IMR-90 (cell line): Measurements from ENCODE around the gene ACSM3. TPM values are rescaled to one million over a fixed set of nuclear protein-coding genes. Genes with fewer than 3 reads are reported as not detected.

Source experiments
- ATAC-seq: fragments of 200-7000 bp; cut with Tn5 transposase; 2 replicates; pipeline ENCODE4 v1.9.1; 2020; ENCODE audit warnings: low read depth, mild to moderate bottlenecking, moderate library complexity
- BruUV-seq: library from RNA; stranded (reverse); fragments of 400-500 nt; replicated peaks from 2 replicates; lab custom pipeline; 2021; lab: Mats Ljungman, UMichigan
- CTCF ChIA-PET: fragments of 300-600 bp; formaldehyde crosslinking; extraction: SDS; loops from one replicate; lab custom pipeline; 2021; ENCODE audit warnings: antibody characterized with exemption; lab: Yijun Ruan, JAX
- POLR2A ChIA-PET: fragments of 300-600 bp; sonication (Branson Sonifier 250); formaldehyde crosslinking; loops from one replicate; lab custom pipeline; 2022; ENCODE audit warnings: antibody characterized with exemption; ENCODE audit not compliant: unreplicated experiment; lab: Charles Lee
- DNase-seq: peaks from one replicate; pipeline ENCODE4 v3.0.0; 2013
- H2AFZ ChIP-seq: replicated peaks from 2 replicates; pipeline ENCODE3; 2013; ENCODE audit warnings: low read length, mild to moderate bottlenecking; ENCODE audit not compliant: poor library complexity
- H2AK5ac ChIP-seq: 2 replicates; pipeline ENCODE4 v1.6.1; 2013; ENCODE audit warnings: low read depth, low read length, inconsistent platforms
- H2AK9ac ChIP-seq: replicated peaks from 2 replicates; pipeline ENCODE3; 2013; ENCODE audit warnings: mild to moderate bottlenecking, low read depth, low read length, moderate library complexity; ENCODE audit not compliant: poor library complexity
- H2BK120ac ChIP-seq: 2 replicates; pipeline ENCODE4 v1.6.1; 2013; ENCODE audit warnings: low read depth, low read length, inconsistent platforms
- H2BK15ac ChIP-seq: 3 replicates; pipeline ENCODE4 v1.6.1; 2013; ENCODE audit warnings: low read depth, low read length, inconsistent platforms
- H2BK20ac ChIP-seq: 2 replicates; pipeline ENCODE4 v1.6.1; 2013; ENCODE audit warnings: low read depth, mild to moderate bottlenecking, inconsistent platforms, low read length, moderate library complexity
- H2BK5ac ChIP-seq: 2 replicates; pipeline ENCODE4 v1.6.1; 2013; ENCODE audit warnings: mild to moderate bottlenecking, low read depth, low read length, inconsistent platforms; ENCODE audit not compliant: poor library complexity, severe bottlenecking
- H3K14ac ChIP-seq: replicated peaks from 2 replicates; pipeline ENCODE4 v1.6.1; 2013; ENCODE audit warnings: low read depth, low read length, inconsistent platforms
- H3K18ac ChIP-seq: 2 replicates; pipeline ENCODE4 v1.6.1; 2013; ENCODE audit warnings: low read depth, low read length, control low read depth
- H3K23ac ChIP-seq: 2 replicates; pipeline ENCODE4 v1.6.1; 2013; ENCODE audit warnings: low read depth, low read length, inconsistent platforms
- H3K27ac ChIP-seq: 2 replicates; pipeline ENCODE4 v1.5.1; 2013; ENCODE audit warnings: mild to moderate bottlenecking, control low read depth, low read length; ENCODE audit not compliant: insufficient read depth
- H3K27me3 ChIP-seq: 2 replicates; pipeline ENCODE4 v1.6.1; 2013; ENCODE audit warnings: low read length; ENCODE audit not compliant: control insufficient read depth, insufficient read depth
- H3K36me3 ChIP-seq: 2 replicates; pipeline ENCODE4 v1.6.1; 2013; ENCODE audit warnings: low read length, mixed read lengths; ENCODE audit not compliant: control insufficient read depth, insufficient read depth
- H3K4ac ChIP-seq: 2 replicates; pipeline ENCODE4 v1.6.1; 2013; ENCODE audit warnings: low read depth, low read length, inconsistent platforms
- H3K4me1 ChIP-seq: 2 replicates; pipeline ENCODE4 v1.6.1; 2013; ENCODE audit warnings: low read length, mixed read lengths; ENCODE audit not compliant: control insufficient read depth, insufficient read depth
- H3K4me2 ChIP-seq: 2 replicates; pipeline ENCODE4 v1.6.1; 2013; ENCODE audit warnings: low read depth, mild to moderate bottlenecking, control low read depth, low read length, moderate library complexity
- H3K4me3 ChIP-seq: 2 replicates; pipeline ENCODE4 v1.5.1; 2013; ENCODE audit warnings: low read depth, mild to moderate bottlenecking, control low read depth, low read length, moderate library complexity; ENCODE audit not compliant: insufficient read depth
- H3K56ac ChIP-seq: 2 replicates; pipeline ENCODE4 v1.6.1; 2013; ENCODE audit warnings: low read length, inconsistent platforms; ENCODE audit not compliant: insufficient read depth; ENCODE audit errors: extremely low read depth
- H3K79me1 ChIP-seq, 2 experiments: 2 replicates each; pipeline ENCODE4 v1.6.1; 2013; ENCODE audit warnings: low read length in 2 of 2, inconsistent platforms in 1 of 2, low read depth in 1 of 2
- H3K9ac ChIP-seq: 2 replicates; pipeline ENCODE4 v1.6.1; 2013; ENCODE audit warnings: low read depth, low read length, control low read depth
- H3K9me1 ChIP-seq: 2 replicates; pipeline ENCODE4 v1.6.1; 2013; ENCODE audit warnings: low read length, inconsistent platforms; ENCODE audit not compliant: insufficient read depth
- H3K9me3 ChIP-seq: 2 replicates; pipeline ENCODE4 v1.6.1; 2013; ENCODE audit warnings: low read length; ENCODE audit not compliant: control insufficient read depth, insufficient read depth
- H4K20me1 ChIP-seq: 2 replicates; pipeline ENCODE4 v1.6.1; 2013; ENCODE audit warnings: low read length, inconsistent platforms; ENCODE audit not compliant: insufficient read depth
- H4K5ac ChIP-seq: 2 replicates; pipeline ENCODE4 v1.6.1; 2013; ENCODE audit warnings: mild to moderate bottlenecking, low read depth, low read length, control low read depth
- H4K8ac ChIP-seq, 2 experiments: 2 replicates each; pipeline ENCODE4 v1.6.1; 2013; ENCODE audit warnings: low read depth in 2 of 2, low read length in 2 of 2, control low read depth in 1 of 2, inconsistent platforms in 1 of 2
- H4K91ac ChIP-seq: 2 replicates; pipeline ENCODE4 v1.6.1; 2013; ENCODE audit warnings: low read depth, low read length, inconsistent platforms; ENCODE audit not compliant: insufficient read depth
- BHLHE40 ChIP-seq: fragments of 150-350 bp; IDR thresholded peaks from 2 replicates; pipeline ENCODE4 v1.6.1; 2016; ENCODE audit warnings: mild to moderate bottlenecking, low read depth, low read length
- FOS ChIP-seq: fragments of 150-350 bp; IDR thresholded peaks from 2 replicates; pipeline ENCODE4 v1.6.1; 2016; ENCODE audit warnings: low read depth, low read length
- dilution Hi-C: fragments of 300-500 bp; cut with HindIII; formaldehyde crosslinking; loops from one replicate; pipeline ENCODE4 v1.14.3; 2018; ENCODE audit warnings: low sequenced_read_pairs; ENCODE audit not compliant: unreplicated experiment
- in situ Hi-C: fragments of 300-500 bp; cut with MboI; formaldehyde crosslinking; loops from 3 replicates; pipeline ENCODE4 v1.14.3; 2019; ENCODE audit warnings: low sequenced_read_pairs, inconsistent platforms, mixed read lengths
- intact Hi-C: fragments of 100-400 bp; cut with micrococcal nuclease; formaldehyde crosslinking; loops from 2 replicates; pipeline ENCODE4 v1.10.0; 2022
- polyA plus RNA-seq, 3 experiments: library from polyadenylated mRNA; depleted of rRNA; stranded (reverse); fragments of >200 nt; gene quantifications; 2 replicates each; pipeline ENCODE4 v1.2.3, GENCODE V29; 2012; ENCODE audit warnings: low replicate concordance in 1 of 3
- total RNA-seq: library from RNA; depleted of rRNA; stranded (reverse); fragments of >200 nt; gene quantifications from 2 replicates; pipeline ENCODE4 v1.2.3, GENCODE V29; 2012

The ACSM3 gene
- total and polyA plus RNA-seq, 2 of the 4 experiments (the other 2 are of a cell fraction), result 0.50 to 0.54 TPM

GRCh38 chr16:20767577-20767976 is 3.8 kb downstream of the ACSM3 start:
- no peak overlapping the region for H3K56ac ChIP-seq
- no peaks in the 10 kb centered on the region for H3K79me1 ChIP-seq
- DNase-seq, result no peak
- no peak overlapping the region for H2AK9ac ChIP-seq
- no peak overlapping the region for H3K4ac ChIP-seq
- H3K23ac ChIP-seq, result no peak overlapping the region
- no peak overlapping the region for H2BK120ac ChIP-seq
- dilution Hi-C loops, result no loop called here
- H4K91ac ChIP-seq, result no peak overlapping the region
- no peak for ATAC-seq
- no peak overlapping the region for H3K4me2 ChIP-seq
- H4K5ac ChIP-seq, result no peak overlapping the region
- no TSS peak for BruUV-seq
- no peaks in the 10 kb centered on the region for H3K9me3 ChIP-seq
- no peaks in the 10 kb centered on the region for H3K4me1 ChIP-seq
- no peak overlapping the region for H4K8ac ChIP-seq
- H3K36me3 ChIP-seq, result no peaks in the 10 kb centered on the region
- no peak overlapping the region for H2BK20ac ChIP-seq
- no peaks in the 10 kb centered on the region for H3K9me1 ChIP-seq
- H3K27me3 ChIP-seq, result no peaks in the 10 kb centered on the region
- H2BK15ac ChIP-seq, result no peak overlapping the region
- intact Hi-C loops, result no loop called here
- H2AFZ ChIP-seq, result no peak overlapping the region
- H3K9ac ChIP-seq, result no peak overlapping the region
- ChIA-PET POLR2A (no interaction called here), CTCF (no interaction called here)
- no peak overlapping the region for H3K27ac ChIP-seq
- no peak overlapping the region for H2AK5ac ChIP-seq
- H4K20me1 ChIP-seq, result no peaks in the 10 kb centered on the region
- no peak overlapping the region for H2BK5ac ChIP-seq
- in situ Hi-C loops, result no loop called here
- TF ChIP-seq BHLHE40 (no peak), FOS (no peak)
- no peak overlapping the region for H3K4me3 ChIP-seq
- no peak overlapping the region for H3K18ac ChIP-seq
- H3K14ac ChIP-seq, result no peak overlapping the region
